Progenitor cell of endocrine pancreas (in vitro differentiated cells): ENCODE results near the gene HNF1B. TPM values are rescaled to one million over a fixed set of nuclear protein-coding genes. Genes with fewer than 3 reads are reported as not detected.

Source experiments
- DNase-seq: peaks from one replicate; pipeline ENCODE4 v3.0.0; 2021; ENCODE audit warnings: low spot score; ENCODE audit not compliant: unreplicated experiment
- H3K27ac Mint-ChIP-seq: 2 replicates; pipeline ENCODE4 v1.8.0; 2021; ENCODE audit warnings: mild to moderate bottlenecking, moderate library complexity, mixed read lengths
- H3K27me3 Mint-ChIP-seq: 2 replicates; pipeline ENCODE4 v1.8.0; 2021; ENCODE audit warnings: mixed read lengths
- H3K36me3 Mint-ChIP-seq: 2 replicates; pipeline ENCODE4 v1.8.0; 2022; ENCODE audit warnings: mixed read lengths; ENCODE audit not compliant: insufficient read depth
- H3K4me1 Mint-ChIP-seq: 2 replicates; pipeline ENCODE4 v1.8.0; 2021; ENCODE audit warnings: low read depth, mixed read lengths
- H3K4me3 Mint-ChIP-seq: 2 replicates; pipeline ENCODE4 v1.8.0; 2021; ENCODE audit warnings: low read depth, mild to moderate bottlenecking, moderate library complexity, mixed read lengths
- H3K9me3 Mint-ChIP-seq: 2 replicates; pipeline ENCODE4 v1.8.0; 2021; ENCODE audit warnings: low read depth, mixed read lengths
- long read RNA-seq: library from polyadenylated mRNA; unstranded; transcript quantifications from one replicate; pipeline ENCODE4 v2.0.0, GENCODE V29; 2020
- total RNA-seq: library from RNA; stranded (reverse); gene quantifications from 2 replicates; pipeline ENCODE4 v1.2.1, GENCODE V29; 2021
- TF ChIP-seq, protein P1 (sequence below): fragments of 200-600 bp; sonication (generic); IDR thresholded peaks from one replicate; pipeline ENCODE4 v1.5.0; 2021; ENCODE audit warnings: antibody characterized with exemption, mild to moderate bottlenecking; ENCODE audit not compliant: unreplicated experiment

The HNF1B gene, protein sequence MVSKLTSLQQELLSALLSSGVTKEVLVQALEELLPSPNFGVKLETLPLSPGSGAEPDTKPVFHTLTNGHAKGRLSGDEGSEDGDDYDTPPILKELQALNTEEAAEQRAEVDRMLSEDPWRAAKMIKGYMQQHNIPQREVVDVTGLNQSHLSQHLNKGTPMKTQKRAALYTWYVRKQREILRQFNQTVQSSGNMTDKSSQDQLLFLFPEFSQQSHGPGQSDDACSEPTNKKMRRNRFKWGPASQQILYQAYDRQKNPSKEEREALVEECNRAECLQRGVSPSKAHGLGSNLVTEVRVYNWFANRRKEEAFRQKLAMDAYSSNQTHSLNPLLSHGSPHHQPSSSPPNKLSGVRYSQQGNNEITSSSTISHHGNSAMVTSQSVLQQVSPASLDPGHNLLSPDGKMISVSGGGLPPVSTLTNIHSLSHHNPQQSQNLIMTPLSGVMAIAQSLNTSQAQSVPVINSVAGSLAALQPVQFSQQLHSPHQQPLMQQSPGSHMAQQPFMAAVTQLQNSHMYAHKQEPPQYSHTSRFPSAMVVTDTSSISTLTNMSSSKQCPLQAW
- 96.9 and 99.1 TPM in 2 replicates for total RNA-seq
- long read RNA-seq, transcript HNF1B-204 (9 exons, 2,977 nt), result major isoform, 9 of 49 reads
- long read RNA-seq, partial matches to known transcripts, result 15 of 49 reads
- long read RNA-seq, other reads (novel, unspliced or antisense), result 20 of 49 reads

DNA sequence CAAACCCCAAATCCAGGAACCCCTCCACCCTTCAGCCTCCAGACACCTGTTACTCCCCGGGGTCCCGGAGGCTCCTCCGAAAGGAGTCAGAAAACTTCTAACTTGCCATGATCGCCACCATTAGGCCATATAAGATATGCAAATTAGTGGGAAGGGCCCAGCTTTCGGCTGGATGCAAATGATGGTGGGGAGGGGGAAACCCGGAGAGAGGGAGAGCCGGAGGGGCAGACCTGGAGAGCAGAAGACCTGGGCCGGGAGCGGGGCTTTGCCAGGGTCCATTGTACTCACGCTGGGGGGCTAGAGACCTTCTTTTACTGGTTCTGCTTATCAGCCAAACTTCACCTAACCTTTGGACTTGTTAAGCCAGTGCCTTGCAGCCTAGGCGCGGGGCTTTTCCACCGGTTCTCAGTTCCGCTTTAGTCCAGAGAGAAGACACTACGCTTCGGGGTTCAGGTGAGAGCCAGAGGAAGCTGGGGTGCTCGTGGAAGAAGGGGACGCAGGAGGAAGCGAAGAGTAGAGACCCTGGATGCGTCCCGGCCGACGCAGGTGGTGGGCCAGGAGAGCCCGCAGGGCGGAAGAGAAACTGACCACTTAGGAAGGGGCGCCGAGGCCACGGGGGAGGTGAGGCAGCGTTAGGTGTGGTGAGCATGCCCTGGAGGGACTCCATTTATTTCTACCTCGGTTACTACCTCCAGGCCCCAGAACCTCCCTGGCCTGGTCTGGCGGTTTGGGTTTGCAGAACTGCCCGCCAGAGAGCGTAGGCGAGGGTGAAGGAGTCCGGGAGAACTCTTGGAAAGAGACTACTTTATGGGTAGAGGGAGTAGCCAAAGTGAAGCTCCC, at the start of gene HNF1B:
Gene HNF1B, minus strand, starts transcription at position 99 of the 840 bp plus-strand sequence. CDS start 175 bp downstream, outside the sequence.
- peak; percentile 58 for DNase-seq
- Mint-ChIP-seq H3K27ac (peak within 1 kb of the TSS; percentile 98), H3K9me3 (no peaks in the 10 kb centered on the region), H3K36me3 (peaks cover 12% of the 10 kb centered on the region), H3K4me1 (peaks cover 34% of the 10 kb centered on the region), H3K4me3 (peak within 1 kb of the TSS; percentile 97), H3K27me3 (no peaks in the 10 kb centered on the region)
- TF ChIP-seq, protein P1, sequence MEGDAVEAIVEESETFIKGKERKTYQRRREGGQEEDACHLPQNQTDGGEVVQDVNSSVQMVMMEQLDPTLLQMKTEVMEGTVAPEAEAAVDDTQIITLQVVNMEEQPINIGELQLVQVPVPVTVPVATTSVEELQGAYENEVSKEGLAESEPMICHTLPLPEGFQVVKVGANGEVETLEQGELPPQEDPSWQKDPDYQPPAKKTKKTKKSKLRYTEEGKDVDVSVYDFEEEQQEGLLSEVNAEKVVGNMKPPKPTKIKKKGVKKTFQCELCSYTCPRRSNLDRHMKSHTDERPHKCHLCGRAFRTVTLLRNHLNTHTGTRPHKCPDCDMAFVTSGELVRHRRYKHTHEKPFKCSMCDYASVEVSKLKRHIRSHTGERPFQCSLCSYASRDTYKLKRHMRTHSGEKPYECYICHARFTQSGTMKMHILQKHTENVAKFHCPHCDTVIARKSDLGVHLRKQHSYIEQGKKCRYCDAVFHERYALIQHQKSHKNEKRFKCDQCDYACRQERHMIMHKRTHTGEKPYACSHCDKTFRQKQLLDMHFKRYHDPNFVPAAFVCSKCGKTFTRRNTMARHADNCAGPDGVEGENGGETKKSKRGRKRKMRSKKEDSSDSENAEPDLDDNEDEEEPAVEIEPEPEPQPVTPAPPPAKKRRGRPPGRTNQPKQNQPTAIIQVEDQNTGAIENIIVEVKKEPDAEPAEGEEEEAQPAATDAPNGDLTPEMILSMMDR, result no peak

DNA sequence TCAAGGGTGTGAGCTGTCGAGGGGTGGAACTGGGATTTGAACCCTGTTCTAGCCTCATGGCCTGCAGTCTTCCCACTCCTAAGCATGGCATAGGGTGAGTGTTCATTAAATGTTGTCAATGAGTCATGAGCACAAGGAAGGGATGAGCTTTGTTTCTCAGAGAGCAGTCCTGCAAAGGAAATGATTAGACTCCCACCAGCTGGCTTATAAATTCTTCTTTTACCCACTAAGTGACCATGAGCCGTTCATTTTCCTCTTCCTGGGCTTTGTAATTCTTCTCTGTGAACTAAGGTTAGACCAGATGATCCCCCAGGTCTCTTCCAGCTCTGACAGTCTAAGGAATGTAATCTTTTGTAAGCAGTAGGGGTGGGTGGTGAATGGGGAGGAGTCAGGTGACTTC, 47.9 kb upstream of the HNF1B start:
- Mint-ChIP-seq H3K9me3 (peaks cover 2% of the 10 kb centered on the region), H3K27me3 (peaks cover 3% of the 10 kb centered on the region), H3K4me1 (peaks cover 24% of the 10 kb centered on the region), H3K27ac (no peak overlapping the region), H3K36me3 (no peaks in the 10 kb centered on the region), H3K4me3 (no peak overlapping the region)
- DNase-seq, result no peak
- TF ChIP-seq, protein P1, result no peak

DNA sequence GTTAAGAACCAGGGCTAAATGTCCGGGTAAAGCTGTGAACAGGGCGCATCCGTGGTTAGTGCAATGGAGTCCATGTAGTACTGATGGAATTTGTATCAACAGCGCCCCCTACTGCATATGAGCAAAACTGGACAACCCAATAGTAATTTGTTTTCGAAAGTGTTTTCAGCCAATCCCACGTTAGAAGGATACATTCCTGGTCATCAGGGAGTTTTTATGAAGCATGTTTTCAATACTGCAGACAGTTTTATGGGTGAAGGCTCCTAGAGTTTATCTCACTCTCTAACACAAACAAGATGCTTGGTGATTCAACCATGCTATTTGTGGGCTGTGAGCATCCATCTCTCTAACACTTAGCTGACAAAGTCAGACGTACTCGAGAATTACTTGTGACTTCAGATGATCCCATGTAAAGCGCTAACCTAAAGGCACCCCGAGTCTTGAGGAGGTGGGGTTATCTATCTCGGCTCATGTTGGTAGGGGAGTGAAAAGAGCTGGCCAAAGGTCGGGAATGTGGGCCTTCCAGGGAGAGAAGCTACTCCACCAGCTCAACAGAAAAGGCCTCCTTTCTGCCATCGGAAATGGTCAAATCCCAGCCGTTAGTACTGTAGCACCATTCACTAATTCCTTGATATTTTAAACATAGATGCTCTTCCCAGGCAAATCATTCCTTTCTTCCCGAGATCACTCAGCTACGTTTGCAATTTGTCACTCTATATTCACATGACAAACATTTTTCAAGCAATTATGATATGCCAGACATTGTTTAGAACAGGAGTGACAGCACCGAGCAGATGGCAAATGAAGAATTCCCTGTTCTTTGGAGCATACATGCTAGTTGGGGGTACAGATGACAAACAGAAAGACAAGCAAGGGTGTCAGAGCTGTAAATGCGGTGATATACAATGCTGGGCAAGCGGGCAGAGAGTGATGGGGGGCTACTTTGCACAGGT, 46.9 kb upstream of the HNF1B start:
- H3K27ac Mint-ChIP-seq, result no peak overlapping the region
- TF ChIP-seq, protein P1, result peak; percentile 48
- peaks cover 3% of the 10 kb centered on the region for H3K27me3 Mint-ChIP-seq
- H3K9me3 Mint-ChIP-seq, result no peaks in the 10 kb centered on the region
- no peak for DNase-seq
- no peak overlapping the region for H3K4me3 Mint-ChIP-seq
- H3K36me3 Mint-ChIP-seq, result no peaks in the 10 kb centered on the region
- peaks cover 31% of the 10 kb centered on the region for H3K4me1 Mint-ChIP-seq

DNA sequence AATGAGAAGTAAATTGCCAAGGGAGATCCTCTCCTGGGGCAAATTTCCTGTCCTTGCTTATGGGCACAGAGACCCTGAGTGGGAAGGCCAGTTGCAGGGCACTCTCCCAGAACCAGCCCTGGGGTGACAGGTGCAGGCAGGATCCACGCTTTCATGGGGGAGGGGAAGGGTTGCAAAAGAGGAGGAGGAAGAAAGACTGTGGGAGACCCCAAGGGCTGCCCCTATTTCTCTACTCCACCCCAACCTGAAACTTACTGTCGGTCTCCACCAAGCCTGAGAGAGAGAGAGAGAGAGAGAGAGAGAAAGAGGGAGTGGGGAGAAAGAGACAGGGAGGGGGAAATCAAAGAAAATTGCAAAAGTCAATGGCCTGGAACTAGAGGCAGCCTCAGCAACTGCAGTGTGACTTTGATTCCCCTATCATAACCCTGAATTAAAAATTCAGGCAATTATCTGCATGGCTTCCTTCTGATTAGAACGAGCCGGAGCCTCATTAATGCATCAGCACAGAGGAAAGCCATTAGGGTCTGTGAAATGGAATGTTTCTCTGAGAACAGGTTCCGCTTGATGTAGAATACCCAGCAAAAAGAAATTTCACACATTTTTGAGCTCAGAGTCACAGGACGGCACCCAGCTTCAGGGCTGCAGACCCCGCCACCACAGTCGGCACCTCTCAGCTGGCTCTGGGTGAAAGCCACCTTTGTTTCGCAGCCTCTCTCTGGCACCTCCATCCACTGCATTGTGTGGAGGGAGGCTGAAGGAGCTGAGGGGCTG, 45.1 kb upstream of the HNF1B start:
- Mint-ChIP-seq H3K4me1 (peaks cover 27% of the 10 kb centered on the region), H3K4me3 (no peak overlapping the region), H3K27ac (no peak overlapping the region), H3K27me3 (peaks cover 3% of the 10 kb centered on the region), H3K9me3 (no peaks in the 10 kb centered on the region), H3K36me3 (no peaks in the 10 kb centered on the region)
- TF ChIP-seq, protein P1, result no peak
- DNase-seq, result no peak
